Suprapubic skin (tissue), 4 donors: ENCODE results near the gene WDR73.

Source experiments
- POLR2A ChIP-seq, 2 donors: fragments of 450-650 bp; IDR thresholded peaks; one replicate each; pipeline ENCODE4 v1.6.1; 2017; ENCODE audit warnings: antibody characterized with exemption in 2 of 2, mild to moderate bottlenecking in 2 of 2, moderate library complexity in 2 of 2
- POLR2AphosphoS5 ChIP-seq, 3 donors: sonication (generic); formaldehyde crosslinking; IDR thresholded peaks; one replicate each; pipeline ENCODE4 v1.6.1; 2017; ENCODE audit warnings: antibody characterized with exemption in 3 of 3
- TF ChIP-seq, protein P1 (sequence below), 2 donors: fragments of 200-600 bp in 1 of 2; fragments of 450-650 bp in 1 of 2; sonication (generic) in 1 of 2; IDR thresholded peaks; one replicate each; pipeline ENCODE4 v1.5.1; 2016 to 2019; ENCODE audit warnings: antibody characterized with exemption in 2 of 2, mild to moderate bottlenecking in 1 of 2, moderate library complexity in 1 of 2

DNA sequence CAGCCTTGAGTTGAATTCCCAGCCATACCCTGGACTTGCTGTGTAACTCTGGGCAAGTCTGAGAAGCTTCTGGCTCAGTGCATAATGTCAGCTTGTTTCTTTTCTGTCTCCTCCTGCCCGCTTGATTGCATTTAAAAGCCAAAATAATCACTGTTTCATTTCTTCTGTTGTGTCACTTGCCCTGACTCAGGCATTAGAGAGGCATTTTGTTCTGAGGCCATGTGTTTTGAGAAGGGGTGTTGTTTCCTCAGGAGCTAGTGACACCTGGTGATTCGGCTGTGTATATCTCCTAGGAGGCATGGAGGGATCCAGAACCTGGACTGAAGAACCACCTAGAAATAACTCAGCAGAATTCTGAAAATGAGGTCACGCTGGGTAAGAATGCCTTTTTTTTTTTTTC lies 16.0 kb downstream of the WDR73 start:
- TF ChIP-seq, protein P1, sequence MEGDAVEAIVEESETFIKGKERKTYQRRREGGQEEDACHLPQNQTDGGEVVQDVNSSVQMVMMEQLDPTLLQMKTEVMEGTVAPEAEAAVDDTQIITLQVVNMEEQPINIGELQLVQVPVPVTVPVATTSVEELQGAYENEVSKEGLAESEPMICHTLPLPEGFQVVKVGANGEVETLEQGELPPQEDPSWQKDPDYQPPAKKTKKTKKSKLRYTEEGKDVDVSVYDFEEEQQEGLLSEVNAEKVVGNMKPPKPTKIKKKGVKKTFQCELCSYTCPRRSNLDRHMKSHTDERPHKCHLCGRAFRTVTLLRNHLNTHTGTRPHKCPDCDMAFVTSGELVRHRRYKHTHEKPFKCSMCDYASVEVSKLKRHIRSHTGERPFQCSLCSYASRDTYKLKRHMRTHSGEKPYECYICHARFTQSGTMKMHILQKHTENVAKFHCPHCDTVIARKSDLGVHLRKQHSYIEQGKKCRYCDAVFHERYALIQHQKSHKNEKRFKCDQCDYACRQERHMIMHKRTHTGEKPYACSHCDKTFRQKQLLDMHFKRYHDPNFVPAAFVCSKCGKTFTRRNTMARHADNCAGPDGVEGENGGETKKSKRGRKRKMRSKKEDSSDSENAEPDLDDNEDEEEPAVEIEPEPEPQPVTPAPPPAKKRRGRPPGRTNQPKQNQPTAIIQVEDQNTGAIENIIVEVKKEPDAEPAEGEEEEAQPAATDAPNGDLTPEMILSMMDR (IDR thresholded peaks at IDR 0.05) = no peak
- TF ChIP-seq POLR2A (IDR thresholded peaks at IDR 0.05) (no peak), POLR2AphosphoS5 (IDR thresholded peaks at IDR 0.05) (no peak)
